ENCODE results near the gene TGIF2. TPM values are rescaled to one million over a fixed set of nuclear protein-coding genes. Genes with fewer than 3 reads are reported as not detected.

TGIF2 gene
- total and polyA plus RNA-seq, 2 of the 8 experiments (the other 6 are each of a cell fraction or from before 2014, with no cell fraction given): 49.7 to 76.7 TPM

DNA sequence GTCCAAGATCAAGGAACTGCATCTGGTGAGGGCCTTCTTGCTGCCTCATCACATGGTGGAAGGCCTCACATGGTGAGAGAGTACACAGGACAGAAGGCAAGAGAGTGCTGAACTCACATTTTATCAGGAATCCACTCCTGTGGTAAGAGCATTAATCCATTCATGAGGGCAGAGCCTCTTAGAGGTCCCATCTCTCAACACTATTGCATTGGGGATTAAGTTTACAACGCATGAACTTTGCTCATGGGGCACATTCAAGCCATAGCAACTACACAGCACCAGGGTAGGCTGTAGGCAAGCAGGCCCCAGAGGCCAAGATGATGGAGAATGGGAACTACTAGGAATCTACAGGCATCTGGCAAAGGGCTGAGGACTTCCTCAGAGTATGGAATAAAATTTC, 10.0 kb upstream of the TGIF2 start (continued):
- TF ChIP-seq, protein P1, sequence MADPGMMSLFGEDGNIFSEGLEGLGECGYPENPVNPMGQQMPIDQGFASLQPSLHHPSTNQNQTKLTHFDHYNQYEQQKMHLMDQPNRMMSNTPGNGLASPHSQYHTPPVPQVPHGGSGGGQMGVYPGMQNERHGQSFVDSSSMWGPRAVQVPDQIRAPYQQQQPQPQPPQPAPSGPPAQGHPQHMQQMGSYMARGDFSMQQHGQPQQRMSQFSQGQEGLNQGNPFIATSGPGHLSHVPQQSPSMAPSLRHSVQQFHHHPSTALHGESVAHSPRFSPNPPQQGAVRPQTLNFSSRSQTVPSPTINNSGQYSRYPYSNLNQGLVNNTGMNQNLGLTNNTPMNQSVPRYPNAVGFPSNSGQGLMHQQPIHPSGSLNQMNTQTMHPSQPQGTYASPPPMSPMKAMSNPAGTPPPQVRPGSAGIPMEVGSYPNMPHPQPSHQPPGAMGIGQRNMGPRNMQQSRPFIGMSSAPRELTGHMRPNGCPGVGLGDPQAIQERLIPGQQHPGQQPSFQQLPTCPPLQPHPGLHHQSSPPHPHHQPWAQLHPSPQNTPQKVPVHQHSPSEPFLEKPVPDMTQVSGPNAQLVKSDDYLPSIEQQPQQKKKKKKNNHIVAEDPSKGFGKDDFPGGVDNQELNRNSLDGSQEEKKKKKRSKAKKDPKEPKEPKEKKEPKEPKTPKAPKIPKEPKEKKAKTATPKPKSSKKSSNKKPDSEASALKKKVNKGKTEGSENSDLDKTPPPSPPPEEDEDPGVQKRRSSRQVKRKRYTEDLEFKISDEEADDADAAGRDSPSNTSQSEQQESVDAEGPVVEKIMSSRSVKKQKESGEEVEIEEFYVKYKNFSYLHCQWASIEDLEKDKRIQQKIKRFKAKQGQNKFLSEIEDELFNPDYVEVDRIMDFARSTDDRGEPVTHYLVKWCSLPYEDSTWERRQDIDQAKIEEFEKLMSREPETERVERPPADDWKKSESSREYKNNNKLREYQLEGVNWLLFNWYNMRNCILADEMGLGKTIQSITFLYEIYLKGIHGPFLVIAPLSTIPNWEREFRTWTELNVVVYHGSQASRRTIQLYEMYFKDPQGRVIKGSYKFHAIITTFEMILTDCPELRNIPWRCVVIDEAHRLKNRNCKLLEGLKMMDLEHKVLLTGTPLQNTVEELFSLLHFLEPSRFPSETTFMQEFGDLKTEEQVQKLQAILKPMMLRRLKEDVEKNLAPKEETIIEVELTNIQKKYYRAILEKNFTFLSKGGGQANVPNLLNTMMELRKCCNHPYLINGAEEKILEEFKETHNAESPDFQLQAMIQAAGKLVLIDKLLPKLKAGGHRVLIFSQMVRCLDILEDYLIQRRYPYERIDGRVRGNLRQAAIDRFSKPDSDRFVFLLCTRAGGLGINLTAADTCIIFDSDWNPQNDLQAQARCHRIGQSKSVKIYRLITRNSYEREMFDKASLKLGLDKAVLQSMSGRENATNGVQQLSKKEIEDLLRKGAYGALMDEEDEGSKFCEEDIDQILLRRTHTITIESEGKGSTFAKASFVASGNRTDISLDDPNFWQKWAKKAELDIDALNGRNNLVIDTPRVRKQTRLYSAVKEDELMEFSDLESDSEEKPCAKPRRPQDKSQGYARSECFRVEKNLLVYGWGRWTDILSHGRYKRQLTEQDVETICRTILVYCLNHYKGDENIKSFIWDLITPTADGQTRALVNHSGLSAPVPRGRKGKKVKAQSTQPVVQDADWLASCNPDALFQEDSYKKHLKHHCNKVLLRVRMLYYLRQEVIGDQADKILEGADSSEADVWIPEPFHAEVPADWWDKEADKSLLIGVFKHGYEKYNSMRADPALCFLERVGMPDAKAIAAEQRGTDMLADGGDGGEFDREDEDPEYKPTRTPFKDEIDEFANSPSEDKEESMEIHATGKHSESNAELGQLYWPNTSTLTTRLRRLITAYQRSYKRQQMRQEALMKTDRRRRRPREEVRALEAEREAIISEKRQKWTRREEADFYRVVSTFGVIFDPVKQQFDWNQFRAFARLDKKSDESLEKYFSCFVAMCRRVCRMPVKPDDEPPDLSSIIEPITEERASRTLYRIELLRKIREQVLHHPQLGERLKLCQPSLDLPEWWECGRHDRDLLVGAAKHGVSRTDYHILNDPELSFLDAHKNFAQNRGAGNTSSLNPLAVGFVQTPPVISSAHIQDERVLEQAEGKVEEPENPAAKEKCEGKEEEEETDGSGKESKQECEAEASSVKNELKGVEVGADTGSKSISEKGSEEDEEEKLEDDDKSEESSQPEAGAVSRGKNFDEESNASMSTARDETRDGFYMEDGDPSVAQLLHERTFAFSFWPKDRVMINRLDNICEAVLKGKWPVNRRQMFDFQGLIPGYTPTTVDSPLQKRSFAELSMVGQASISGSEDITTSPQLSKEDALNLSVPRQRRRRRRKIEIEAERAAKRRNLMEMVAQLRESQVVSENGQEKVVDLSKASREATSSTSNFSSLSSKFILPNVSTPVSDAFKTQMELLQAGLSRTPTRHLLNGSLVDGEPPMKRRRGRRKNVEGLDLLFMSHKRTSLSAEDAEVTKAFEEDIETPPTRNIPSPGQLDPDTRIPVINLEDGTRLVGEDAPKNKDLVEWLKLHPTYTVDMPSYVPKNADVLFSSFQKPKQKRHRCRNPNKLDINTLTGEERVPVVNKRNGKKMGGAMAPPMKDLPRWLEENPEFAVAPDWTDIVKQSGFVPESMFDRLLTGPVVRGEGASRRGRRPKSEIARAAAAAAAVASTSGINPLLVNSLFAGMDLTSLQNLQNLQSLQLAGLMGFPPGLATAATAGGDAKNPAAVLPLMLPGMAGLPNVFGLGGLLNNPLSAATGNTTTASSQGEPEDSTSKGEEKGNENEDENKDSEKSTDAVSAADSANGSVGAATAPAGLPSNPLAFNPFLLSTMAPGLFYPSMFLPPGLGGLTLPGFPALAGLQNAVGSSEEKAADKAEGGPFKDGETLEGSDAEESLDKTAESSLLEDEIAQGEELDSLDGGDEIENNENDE (IDR thresholded peaks at IDR 0.05; ENCODE audit: insufficient replicate concordance, low read length): no peak
- TF ChIP-seq HDAC6 (IDR thresholded peaks at IDR 0.05; ENCODE audit: low read depth, low read length) (no peak), NRF1 (IDR thresholded peaks at IDR 0.05; ENCODE audit: low read depth, low read length) (no peak), SUZ12 (IDR thresholded peaks at IDR 0.05; ENCODE audit: low read length) (no peak), EP300 (IDR thresholded peaks at IDR 0.05; ENCODE audit: borderline replicate concordance in 1 of 2, low read depth in 2 of 2, low read length in 2 of 2) (no peak), NANOG (IDR thresholded peaks at IDR 0.05; ENCODE audit: insufficient read depth, low read depth, low read length, poor library complexity, severe bottlenecking) (no peak), YY1 (IDR thresholded peaks at IDR 0.05; ENCODE audit: low read depth, low read length) (no peak), TEAD4 (IDR thresholded peaks at IDR 0.05; ENCODE audit: low read depth, low read length) (no peak), PHF8 (conservative IDR thresholded peaks at IDR 0.05; ENCODE audit: low read depth, low read length) (no peak)
- TF ChIP-seq, protein P2, sequence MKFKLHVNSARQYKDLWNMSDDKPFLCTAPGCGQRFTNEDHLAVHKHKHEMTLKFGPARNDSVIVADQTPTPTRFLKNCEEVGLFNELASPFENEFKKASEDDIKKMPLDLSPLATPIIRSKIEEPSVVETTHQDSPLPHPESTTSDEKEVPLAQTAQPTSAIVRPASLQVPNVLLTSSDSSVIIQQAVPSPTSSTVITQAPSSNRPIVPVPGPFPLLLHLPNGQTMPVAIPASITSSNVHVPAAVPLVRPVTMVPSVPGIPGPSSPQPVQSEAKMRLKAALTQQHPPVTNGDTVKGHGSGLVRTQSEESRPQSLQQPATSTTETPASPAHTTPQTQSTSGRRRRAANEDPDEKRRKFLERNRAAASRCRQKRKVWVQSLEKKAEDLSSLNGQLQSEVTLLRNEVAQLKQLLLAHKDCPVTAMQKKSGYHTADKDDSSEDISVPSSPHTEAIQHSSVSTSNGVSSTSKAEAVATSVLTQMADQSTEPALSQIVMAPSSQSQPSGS (IDR thresholded peaks at IDR 0.05; ENCODE audit: low read length): no peak
